H1 (cell line): ENCODE measurements around the gene GPR63. TPM values are rescaled to one million over a fixed set of nuclear protein-coding genes. Genes with fewer than 3 reads are reported as not detected.

ENCODE experiments used
- CHD1 ChIP-seq: IDR thresholded peaks from 2 replicates; pipeline ENCODE4 v1.6.1; 2012; ENCODE audit warnings: low read depth, low read length, improper control_type of control experiment
- JUN ChIP-seq: IDR thresholded peaks from 2 replicates; pipeline ENCODE4 v1.6.1; 2011; ENCODE audit warnings: low read depth, mild to moderate bottlenecking, improper control_type of control experiment, low read length
- POLR2AphosphoS5 ChIP-seq: IDR thresholded peaks from 2 replicates; pipeline ENCODE4 v1.6.1; 2011; ENCODE audit warnings: low read depth, low read length
- RAD21 ChIP-seq, 2 experiments: IDR thresholded peaks in 1 of 2; conservative IDR thresholded peaks in 1 of 2; 2 replicates each; pipeline ENCODE4 v1.6.1; 2011; ENCODE audit warnings: low read depth in 2 of 2, low read length in 2 of 2, improper control_type of control experiment in 1 of 2, inconsistent platforms in 1 of 2, mild to moderate bottlenecking in 1 of 2, moderate library complexity in 1 of 2
- TCF12 ChIP-seq: IDR thresholded peaks from 2 replicates; pipeline ENCODE4 v1.6.1; 2011; ENCODE audit warnings: low read depth, mild to moderate bottlenecking, low read length
- polyA plus RNA-seq, 7 experiments: library from polyadenylated mRNA; depleted of rRNA in 3 of 7; stranded (reverse) in 5 of 7; unstranded in 2 of 7; fragments of >200 nt in 5 of 7; fragments of 200-250 nt in 2 of 7; gene quantifications; 1 replicate in 5 of 7; 2 replicates in 1 of 7; 4 replicates in 1 of 7; pipeline versions ENCODE4 v1.2.1 to v1.2.3, GENCODE V29; 2011 to 2013; ENCODE audit warnings: missing spikeins in 2 of 7, mixed read lengths in 2 of 7
- total RNA-seq: library from RNA; stranded (reverse); fragmentation: NEBNext Ultra II Directional; extraction: Animal tissue kit (Norgen Biotek cat#: 25700); gene quantifications from 2 replicates; pipeline ENCODE4 v1.2.1, GENCODE V29; 2021
- TF ChIP-seq, protein P1 (sequence below): fragments of 300-600 bp; sonication (generic); IDR thresholded peaks from 2 replicates; pipeline ENCODE4 v1.7.1; 2012; ENCODE audit warnings: low read length, moderate library complexity, mild to moderate bottlenecking, inconsistent platforms; ENCODE audit not compliant: insufficient replicate concordance

GPR63 gene
- total and polyA plus RNA-seq, 2 of the 8 experiments (the other 6 are each of a cell fraction or from before 2014, with no cell fraction given), result 6.1 to 11.6 TPM

DNA sequence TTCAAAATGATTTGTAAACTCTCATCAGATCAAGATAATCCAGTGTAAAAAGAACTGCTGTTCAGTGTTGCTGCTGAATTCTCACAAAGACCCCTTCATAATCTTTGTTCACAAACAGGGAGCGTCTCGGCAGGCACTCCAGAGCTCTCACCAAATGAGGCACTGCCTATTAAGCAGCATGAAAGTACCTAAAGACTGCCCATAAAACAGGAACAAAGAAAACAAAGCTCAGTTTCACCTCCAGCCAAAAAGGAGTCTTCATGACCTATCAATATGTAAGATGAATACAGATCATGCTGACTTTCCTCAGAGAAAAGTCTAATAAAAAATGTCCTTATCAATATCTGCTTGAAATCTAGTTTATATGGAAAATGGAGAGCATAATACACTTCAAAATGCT lies 41.8 kb downstream of the GPR63 start (continued):
- TF ChIP-seq RAD21 (IDR thresholded peaks at IDR 0.05 in 1 of 2, conservative IDR thresholded peaks at IDR 0.05 in 1 of 2; ENCODE audit: low read depth in 2 of 2, low read length in 2 of 2) (no peak), CHD1 (no peak), JUN (no peak), TCF12 (no peak), POLR2AphosphoS5 (no peak)
- TF ChIP-seq, protein P1, sequence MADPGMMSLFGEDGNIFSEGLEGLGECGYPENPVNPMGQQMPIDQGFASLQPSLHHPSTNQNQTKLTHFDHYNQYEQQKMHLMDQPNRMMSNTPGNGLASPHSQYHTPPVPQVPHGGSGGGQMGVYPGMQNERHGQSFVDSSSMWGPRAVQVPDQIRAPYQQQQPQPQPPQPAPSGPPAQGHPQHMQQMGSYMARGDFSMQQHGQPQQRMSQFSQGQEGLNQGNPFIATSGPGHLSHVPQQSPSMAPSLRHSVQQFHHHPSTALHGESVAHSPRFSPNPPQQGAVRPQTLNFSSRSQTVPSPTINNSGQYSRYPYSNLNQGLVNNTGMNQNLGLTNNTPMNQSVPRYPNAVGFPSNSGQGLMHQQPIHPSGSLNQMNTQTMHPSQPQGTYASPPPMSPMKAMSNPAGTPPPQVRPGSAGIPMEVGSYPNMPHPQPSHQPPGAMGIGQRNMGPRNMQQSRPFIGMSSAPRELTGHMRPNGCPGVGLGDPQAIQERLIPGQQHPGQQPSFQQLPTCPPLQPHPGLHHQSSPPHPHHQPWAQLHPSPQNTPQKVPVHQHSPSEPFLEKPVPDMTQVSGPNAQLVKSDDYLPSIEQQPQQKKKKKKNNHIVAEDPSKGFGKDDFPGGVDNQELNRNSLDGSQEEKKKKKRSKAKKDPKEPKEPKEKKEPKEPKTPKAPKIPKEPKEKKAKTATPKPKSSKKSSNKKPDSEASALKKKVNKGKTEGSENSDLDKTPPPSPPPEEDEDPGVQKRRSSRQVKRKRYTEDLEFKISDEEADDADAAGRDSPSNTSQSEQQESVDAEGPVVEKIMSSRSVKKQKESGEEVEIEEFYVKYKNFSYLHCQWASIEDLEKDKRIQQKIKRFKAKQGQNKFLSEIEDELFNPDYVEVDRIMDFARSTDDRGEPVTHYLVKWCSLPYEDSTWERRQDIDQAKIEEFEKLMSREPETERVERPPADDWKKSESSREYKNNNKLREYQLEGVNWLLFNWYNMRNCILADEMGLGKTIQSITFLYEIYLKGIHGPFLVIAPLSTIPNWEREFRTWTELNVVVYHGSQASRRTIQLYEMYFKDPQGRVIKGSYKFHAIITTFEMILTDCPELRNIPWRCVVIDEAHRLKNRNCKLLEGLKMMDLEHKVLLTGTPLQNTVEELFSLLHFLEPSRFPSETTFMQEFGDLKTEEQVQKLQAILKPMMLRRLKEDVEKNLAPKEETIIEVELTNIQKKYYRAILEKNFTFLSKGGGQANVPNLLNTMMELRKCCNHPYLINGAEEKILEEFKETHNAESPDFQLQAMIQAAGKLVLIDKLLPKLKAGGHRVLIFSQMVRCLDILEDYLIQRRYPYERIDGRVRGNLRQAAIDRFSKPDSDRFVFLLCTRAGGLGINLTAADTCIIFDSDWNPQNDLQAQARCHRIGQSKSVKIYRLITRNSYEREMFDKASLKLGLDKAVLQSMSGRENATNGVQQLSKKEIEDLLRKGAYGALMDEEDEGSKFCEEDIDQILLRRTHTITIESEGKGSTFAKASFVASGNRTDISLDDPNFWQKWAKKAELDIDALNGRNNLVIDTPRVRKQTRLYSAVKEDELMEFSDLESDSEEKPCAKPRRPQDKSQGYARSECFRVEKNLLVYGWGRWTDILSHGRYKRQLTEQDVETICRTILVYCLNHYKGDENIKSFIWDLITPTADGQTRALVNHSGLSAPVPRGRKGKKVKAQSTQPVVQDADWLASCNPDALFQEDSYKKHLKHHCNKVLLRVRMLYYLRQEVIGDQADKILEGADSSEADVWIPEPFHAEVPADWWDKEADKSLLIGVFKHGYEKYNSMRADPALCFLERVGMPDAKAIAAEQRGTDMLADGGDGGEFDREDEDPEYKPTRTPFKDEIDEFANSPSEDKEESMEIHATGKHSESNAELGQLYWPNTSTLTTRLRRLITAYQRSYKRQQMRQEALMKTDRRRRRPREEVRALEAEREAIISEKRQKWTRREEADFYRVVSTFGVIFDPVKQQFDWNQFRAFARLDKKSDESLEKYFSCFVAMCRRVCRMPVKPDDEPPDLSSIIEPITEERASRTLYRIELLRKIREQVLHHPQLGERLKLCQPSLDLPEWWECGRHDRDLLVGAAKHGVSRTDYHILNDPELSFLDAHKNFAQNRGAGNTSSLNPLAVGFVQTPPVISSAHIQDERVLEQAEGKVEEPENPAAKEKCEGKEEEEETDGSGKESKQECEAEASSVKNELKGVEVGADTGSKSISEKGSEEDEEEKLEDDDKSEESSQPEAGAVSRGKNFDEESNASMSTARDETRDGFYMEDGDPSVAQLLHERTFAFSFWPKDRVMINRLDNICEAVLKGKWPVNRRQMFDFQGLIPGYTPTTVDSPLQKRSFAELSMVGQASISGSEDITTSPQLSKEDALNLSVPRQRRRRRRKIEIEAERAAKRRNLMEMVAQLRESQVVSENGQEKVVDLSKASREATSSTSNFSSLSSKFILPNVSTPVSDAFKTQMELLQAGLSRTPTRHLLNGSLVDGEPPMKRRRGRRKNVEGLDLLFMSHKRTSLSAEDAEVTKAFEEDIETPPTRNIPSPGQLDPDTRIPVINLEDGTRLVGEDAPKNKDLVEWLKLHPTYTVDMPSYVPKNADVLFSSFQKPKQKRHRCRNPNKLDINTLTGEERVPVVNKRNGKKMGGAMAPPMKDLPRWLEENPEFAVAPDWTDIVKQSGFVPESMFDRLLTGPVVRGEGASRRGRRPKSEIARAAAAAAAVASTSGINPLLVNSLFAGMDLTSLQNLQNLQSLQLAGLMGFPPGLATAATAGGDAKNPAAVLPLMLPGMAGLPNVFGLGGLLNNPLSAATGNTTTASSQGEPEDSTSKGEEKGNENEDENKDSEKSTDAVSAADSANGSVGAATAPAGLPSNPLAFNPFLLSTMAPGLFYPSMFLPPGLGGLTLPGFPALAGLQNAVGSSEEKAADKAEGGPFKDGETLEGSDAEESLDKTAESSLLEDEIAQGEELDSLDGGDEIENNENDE, result no peak
